ENCODE measurements around the gene INO80.

The INO80 gene

DNA sequence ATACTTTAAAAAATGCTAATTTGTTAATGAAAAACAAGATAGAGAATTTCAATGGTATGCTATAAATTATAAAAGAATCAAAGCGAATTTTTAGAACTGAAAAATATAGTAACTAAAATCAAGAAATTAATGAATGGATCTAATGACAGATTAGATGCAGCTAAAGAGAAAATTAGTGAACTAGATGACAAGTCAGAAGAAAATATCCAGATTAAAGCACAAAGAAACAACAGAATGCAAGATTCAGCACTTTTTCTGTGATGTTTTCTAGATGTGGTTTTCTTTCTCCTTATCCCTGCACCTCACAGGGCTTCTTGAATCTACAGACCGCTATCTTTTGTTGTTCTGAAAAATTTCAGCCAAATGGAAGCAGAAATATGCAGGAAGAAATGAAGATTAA lies 54.4 kb downstream of the INO80 start:
- no peak for DNase-seq
- intact Hi-C loops (cut with DNase I): no loop called here

DNA sequence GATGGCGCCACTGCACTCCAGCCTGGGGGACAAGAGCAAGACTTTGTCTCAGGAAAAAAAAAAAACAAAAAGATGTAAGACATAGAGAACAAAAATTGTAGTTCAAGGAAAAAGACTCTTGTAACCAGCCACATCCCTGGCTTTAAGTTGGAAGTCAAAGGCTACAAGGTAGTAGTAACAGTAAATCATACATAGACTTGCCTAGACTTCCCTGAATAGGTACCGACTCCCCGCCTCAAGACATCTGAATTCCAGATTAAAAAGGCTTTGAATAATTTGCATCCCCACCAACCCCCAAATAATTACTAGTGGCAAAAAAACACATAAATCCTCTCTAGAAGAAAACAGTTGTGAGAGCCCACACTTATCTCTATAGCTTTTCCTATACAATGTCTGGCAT lies 55.6 kb downstream of the INO80 start:
- intact Hi-C loops (cut with DNase I): no loop called here

DNA sequence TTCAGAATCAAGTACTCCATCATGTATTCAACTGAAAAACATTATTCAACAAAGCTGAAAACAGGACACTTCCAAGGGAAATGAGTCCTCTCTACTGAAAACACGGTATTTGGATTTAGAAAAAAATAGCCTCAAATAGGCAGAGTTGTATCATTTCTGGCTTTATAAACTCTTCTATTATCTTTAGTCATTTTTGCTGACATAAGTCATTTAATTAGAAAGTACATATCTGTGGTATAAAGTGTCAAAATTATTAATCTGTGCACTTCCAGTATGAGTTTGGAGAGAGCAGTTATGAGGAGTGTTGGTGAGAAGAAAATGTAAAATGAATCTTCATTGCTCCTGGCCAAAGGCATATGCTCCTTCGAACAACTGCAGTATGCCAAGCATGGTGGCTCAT lies 59.3 kb downstream of the INO80 start:
- intact Hi-C loops (cut with DNase I): no loop called here
- no peak for DNase-seq

More for the DNA sequence above, 55.6 kb downstream of the INO80 start:
- no peak for DNase-seq

DNA sequence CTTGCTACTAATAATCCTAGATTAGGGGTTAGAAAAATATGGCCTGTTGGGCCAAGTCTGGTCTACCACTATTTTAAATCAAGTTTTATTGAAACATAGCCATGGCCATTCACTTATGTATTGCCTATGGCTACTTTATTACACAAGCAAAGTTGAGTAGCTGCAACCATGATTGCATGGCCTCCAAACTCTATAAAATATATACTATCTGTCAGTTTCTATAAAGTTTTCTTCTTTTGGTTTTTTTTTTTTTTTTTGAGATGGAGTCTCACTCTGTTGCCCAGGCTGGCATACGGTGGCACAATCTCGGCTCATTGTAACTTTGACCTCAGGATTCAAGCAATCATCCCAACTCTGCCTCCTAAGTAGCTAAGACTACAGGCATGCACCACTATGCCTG lies 60.4 kb downstream of the INO80 start:
- no peak for DNase-seq
- intact Hi-C loops (cut with DNase I): no loop called here

DNA sequence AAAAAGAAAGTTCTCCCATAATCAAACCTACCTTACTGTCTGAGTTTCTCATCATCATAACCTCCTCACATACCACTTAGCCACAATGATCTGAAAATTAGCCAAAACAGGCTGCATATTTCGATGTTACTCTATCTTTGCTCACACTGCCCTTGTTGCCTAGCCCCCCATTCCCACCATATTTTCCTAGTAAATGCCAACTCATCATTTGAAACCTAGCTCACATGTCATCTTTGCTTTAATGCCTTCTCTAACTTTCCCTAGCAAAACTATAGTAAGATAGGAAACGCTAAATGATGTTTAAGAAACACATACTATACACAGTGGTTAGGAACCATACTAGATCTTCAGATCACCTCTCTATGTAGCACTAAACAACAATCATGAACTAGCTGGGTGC lies 64.9 kb downstream of the INO80 start:
- no peak for DNase-seq
- intact Hi-C loops (cut with DNase I): no loop called here

DNA sequence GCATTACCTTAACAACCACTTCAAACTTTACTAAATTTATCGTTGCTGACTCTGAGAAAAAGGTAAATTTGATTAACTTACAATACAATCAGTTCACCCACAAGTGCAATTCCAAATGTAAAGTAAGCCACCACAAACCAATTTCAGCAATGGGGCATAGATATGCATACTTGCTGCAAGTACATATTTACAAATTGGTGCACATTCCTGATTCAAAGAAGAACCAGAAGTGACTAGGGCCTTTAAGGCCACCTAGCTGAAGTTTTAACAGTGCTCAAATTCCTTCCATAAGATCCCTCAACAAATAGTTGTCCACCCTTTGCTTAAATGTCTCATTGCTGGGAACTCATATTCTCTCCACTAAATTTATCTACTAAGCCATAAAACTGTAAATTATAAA lies 67.2 kb downstream of the INO80 start:
- no peak for DNase-seq
- intact Hi-C loops (cut with DNase I): no loop called here

DNA sequence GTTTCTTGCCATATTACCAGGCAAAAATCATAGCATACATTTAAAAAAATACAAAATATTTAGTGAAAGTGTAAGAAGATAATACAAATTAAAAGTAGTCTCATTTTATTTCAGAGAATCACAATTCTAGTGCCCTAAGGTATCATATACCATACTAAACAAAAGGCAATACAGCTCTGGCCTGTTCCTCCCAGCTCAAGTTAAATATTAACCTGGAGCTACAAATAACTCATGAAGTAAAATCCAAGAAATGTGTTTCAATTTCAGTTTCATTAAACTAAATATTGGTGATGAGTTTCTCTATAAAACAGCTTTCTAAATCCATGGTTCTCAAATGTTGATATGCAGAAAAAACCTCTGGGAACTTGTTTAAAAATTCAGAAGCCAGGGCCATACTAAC lies 67.7 kb downstream of the INO80 start:
- intact Hi-C loops (cut with DNase I): no loop called here
- DNase-seq: no peak

DNA sequence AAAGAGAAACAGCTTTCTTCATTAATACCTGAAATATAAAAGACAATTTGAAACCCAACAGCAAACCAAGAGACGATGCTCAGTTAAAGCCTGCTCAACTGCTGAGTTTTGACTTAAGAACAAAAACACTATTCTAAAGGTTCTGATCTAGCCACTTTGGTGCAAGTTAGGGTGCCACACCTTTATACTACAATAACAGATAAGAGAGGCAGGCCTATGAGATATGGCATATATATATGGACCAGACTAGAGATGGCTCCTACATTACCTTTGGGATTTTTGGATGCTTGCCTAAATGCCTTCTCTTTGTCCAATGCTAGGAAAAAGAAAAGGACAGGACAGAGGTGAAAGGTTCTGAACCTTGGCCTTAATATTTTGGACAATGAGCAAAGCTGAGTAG lies 68.6 kb downstream of the INO80 start:
- no peak for DNase-seq
- intact Hi-C loops (cut with DNase I): no loop called here

DNA sequence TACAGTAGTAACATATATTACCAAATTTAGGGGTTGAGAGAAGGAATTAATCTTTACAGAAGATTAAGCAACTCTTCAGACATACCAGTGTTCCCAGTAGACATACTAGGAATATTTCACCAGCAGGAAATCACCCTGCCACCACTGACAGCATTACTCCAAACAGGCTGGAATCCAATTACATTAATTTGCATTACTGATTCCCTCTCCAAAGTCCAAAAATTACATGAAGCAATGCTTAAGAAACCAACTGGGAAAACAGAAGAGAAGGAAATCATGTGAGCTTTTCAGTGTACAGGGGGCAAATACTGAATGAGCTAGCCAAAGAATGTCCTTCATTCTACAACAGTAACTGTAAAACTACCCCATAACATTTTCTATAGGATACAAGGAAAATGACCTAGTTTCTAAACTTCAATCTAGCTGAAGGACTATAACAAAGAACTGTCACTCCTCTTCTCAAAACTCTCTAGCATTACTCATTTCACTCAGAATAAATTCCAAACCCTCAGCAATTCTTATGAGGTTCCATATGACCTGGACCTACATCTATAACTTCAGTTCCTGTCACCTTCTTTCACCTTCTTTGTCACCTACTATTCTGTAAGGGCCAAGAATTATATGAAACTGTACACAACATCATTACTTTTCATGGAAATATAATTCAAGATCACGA lies 72.7 kb downstream of the INO80 start:
- no peak for DNase-seq
- intact Hi-C loops (cut with DNase I): no loop called here

DNA sequence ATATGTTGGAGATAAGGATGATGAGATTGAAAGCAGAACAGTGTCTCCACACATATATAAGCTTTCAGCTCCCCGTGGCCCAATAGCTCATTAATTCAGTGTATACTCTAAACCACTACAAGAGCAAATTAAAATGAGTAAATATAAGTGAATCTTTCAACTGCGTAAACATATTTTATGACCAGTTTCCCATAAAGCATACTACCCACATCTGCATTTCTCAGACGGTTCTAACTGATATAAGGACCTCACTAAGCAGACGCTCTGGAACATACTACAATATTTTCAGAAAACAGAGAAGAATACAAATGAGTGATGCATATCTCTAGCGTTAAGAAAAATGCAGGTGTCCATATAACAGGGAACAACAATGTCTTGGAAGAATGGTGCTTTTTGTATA lies 73.2 kb downstream of the INO80 start:
- DNase-seq: no peak
- intact Hi-C loops (cut with DNase I): no loop called here

DNA sequence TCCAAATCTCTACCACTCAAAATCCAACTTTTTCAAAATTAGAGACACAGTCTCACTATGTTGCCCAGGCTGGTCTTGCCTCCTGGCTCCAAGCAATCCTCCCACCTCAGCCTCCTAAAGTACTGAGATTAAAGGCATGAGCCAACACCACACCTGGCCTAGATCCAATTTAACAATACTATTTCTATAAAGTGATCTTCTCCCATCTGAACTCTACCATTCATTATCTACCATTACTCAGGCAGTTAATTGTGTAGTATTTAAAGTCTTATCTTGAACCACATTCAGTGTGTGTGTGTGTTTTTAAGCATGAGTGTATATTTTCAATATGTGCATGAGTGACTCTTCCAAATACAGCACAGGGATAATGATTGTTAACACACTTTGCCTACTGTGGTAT lies 77.0 kb downstream of the INO80 start:
- no peak for DNase-seq
- intact Hi-C loops (cut with DNase I): no loop called here

DNA sequence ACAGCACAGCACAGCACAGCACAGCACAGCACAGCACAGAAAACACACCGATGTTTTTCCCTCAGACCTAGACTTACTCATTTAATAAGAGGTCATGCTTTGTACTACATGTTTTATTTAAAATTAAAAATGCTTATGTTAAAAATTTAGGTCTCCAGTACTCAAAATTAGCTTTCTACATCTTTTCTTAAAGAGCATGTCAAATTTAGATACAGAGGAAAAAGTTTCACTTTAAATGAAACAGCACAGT lies 84.1 kb downstream of the INO80 start:
- intact Hi-C loops (cut with DNase I): no loop called here
- no peak for DNase-seq

DNA sequence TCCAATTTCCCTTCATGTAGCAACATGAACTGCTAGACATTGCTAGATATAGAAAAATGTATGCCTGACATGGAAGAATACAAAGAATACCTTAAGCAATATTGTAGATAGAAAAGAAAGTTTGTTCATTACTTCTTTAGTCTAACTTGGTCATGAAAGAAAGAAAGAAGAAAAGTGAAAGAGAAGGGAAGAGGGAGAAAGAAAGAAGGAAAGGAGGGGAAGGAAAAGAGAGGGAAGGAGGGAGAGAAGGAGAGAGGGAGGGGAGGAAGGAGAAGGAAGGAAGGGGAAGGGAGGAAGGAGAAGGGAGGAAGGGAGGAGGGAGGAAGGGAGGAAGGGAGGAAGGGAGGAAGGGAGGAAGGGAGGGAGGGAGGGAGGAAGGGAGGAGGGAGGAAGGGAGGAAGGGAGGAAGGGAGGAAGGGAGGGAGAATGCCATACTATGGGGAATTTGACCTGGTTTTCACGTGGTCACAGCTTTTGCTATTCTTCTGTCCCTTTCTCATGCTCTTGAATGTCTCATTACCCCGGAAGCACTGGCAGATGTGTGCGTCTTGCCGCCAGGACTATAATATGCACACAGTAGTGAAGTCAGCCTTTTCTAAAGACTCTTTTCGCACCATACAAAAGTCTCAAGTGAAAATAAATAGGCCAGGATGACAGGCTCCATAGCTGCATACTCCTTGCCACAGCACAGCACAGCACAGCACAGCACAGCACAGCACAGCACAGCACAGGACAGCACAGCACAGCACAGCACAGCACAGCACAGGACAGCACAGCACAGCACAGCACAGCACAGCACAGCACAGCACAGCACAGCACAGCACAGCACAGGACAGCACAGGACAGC lies 84.6 kb downstream of the INO80 start:
- intact Hi-C loops (cut with DNase I): no loop called here
- DNase-seq: no peak

DNA sequence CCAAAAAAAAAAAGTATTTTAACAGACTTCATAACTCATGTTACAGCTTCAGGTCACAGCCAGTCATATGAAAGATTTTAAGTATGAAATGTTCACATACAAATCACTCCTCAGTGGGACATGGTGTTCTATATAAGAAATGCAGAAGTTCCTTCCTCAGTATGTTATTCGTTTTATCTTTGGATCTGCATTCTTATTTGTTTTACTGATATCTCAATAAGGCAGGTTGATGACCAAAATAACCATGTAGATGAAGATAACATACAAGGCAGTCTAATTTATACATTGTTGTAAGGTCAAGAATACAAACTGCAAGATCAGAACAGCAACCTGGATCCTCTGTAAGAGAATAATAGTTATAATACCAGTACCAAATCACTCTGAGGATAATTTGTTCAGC lies 87.2 kb downstream of the INO80 start:
- DNase-seq: no peak
- intact Hi-C loops (cut with DNase I): no loop called here

DNA sequence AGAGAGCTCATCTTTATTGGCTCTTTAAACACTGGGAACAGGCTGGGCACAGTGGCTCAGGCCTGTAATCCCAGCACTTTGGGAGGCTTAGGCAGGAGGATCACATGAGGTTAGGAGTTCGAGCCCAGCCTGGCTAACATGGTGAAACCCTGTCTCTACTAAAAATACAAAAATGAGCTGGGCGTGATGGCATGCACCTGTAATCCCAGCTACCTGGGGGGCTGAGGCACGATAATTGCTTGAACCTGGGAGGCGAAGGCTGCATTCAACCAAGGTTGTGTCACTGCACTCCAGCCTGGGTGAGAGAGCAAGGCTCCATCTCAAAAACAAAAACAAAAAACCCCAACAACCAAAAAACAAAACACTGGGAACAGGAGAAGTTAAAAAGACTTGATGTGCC lies 90.7 kb downstream of the INO80 start:
- intact Hi-C loops (cut with DNase I): no loop called here
- no peak for DNase-seq

DNA sequence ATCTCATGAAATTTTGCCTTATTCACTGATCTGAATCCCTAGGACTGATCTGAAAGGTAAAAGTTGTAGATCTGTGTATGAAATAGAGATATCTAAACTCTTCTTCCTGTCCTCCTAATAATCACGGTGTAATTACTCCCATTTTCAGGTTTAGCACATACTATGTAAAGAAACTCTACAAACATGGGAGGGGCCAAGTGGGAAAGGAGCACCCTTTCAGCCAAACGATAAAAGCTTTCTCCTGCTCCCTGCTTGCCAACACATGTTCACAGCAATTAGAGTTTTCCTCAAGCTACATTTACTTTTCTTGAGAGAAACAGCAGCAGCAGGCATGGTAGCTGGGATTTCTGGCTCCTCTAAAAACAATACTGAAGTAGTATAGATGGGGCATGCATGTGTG lies 91.2 kb downstream of the INO80 start:
- no peak for DNase-seq
- intact Hi-C loops (cut with DNase I): loop anchor here (5.0 kb wide), 1 partner anchor 83 kb away; no protein-coding TSS in a partner anchor

DNA sequence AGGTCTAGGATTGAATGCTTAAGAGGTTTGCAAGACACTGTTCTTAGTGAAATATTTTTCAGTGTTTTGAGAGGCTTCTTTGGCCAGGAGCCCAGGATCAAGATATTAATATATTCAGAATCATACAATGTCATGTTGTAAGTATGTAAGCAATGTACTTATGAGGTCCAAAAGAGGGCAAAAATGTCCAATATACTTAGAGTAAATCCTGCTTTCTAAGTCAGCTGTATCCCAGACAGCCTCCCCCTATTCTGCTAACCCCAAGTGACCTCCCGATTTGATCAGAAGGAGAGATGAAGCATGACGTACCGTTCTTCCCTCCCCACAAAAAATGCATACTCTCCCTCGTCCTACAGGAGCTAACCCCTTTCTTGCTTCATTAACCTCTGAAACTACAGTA lies 91.9 kb downstream of the INO80 start:
- intact Hi-C loops (cut with DNase I): loop anchor here (5.0 kb wide), 1 partner anchor 82 kb away; no protein-coding TSS in a partner anchor
- no peak for DNase-seq

DNA sequence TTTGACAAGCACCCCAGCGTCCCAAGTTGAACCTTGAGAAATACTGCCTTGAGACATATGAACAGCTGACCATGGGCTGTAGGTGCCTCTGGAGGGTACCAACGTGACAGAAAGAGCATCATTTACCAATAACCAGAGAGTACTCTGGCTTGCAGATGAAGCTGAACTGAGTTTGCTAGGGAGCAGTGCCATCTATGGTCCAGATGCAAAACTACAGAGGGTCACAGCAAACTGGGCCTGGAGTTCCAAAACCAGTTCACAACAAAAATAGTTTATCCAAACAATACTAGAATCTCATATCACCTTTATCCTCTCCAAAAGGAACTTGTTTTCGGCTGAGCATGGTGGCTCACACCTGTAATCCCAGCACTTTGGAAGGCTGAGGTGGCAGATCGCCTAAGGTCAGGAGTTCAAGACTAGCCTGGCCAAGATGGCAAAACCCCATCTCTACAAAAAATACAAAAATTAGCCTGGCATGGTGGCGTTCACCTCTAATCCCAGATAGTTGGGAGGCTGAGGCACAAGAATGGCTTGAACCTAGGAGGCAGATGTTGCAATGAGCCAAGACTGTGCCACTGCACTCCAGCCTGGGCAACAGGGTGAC lies 93.5 kb downstream of the INO80 start:
- peak in 39 of 42 donors; percentile 7 to 79 (median 48) for DNase-seq
- intact Hi-C loops (cut with DNase I): loop anchor here (5.0 kb wide), 1 partner anchor 80 kb away; no protein-coding TSS in a partner anchor

DNA sequence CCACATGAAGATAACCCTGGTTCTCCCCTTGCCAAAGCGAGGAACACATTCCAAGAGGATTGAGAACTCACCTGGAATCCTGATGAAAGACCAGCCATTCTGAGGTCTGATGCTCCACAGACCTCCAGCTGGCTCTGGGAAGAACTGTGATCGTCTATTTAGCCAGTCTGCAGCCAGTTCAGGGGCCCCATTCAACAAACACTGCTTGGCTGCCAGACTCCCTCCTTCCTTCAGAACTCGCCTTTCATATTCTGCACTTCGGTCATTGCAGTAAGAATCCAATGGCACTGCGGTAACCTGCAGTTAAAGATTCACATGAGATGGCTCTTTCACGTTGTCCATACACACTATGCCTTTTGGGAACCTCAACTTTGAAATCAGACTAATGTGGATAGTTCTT lies 95.3 kb downstream of the INO80 start:
- intact Hi-C loops (cut with DNase I): loop anchor here (5.0 kb wide), 1 partner anchor 79 kb away; no protein-coding TSS in a partner anchor
- peak in 1 of 42 donors; percentile 2 for DNase-seq

DNA sequence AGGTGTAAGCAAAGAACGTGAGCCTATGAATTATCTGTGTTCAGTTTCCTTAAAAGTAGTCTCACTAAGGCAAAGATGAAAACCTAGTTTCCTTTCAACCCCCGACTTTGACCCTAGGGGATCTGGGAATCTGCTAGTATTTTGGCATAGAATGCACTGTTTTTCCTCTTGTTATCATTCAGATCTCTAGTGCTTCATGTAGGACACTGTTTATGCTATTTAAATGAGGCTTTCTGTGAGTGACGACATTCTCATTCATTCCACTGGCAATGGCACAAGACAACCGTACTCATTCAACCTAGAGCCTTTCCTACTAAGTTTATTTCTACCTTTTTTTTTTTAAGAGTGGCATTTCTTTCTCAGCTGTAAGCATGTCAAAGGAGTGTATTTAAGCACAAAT lies 95.8 kb downstream of the INO80 start:
- intact Hi-C loops (cut with DNase I): loop anchor here (5.0 kb wide), 1 partner anchor 78 kb away; no protein-coding TSS in a partner anchor
- no peak for DNase-seq

Measured in head of caudate nucleus (tissue), 42 donors.